ENCODE measurements around the gene CCDC134.
A peak's percentile ranks its signal among the peaks of the same experiment; 100 is the strongest.
"Not testable (repeated sequence)": the region's sequence is repeated elsewhere in the genome, so short reads cannot be mapped to it uniquely, and the experiment has no call there.

The CCDC134 gene

DNA sequence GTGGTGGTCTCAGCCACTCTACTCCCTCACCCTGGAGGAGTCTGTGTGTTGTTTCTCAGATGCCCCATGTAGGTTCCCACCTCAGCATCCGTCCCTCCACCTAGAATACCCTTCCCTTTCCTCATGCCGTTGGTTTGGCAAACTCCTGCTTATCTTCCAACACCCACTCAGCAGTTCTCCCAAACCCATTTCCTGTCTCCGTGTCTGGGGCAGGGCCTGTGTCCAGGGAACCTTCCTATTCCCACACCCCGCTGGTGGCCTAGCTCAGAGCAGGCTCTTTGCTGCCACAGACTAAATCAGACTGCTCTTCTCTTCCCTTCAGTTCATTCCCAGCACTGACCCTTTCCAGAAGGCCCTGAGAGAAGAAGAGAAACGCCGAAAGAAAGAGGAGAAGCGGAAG is 24.9 kb downstream of the CCDC134 start:
- DNase-seq, result no peak

DNA sequence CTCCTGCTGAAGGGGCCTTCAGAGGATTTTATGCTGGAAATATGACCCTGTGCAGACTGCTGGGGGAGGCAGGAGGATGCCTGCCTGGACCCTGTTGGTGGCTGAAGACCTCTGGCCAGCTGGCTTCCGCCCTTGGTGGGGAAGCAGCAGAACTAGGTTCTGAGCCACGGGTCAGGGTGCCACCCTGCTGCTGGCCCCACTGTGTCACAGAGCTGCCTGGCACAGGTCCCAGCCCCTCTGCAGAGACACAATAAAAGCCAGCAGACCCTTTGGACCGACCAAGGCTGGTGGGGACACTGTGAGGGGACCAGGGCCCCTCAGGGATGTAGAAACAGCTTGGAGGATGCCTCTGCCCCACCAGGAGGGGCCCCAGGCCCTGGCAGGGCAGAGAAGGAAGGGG is 25.5 kb downstream of the CCDC134 start:
- no peak for DNase-seq

DNA sequence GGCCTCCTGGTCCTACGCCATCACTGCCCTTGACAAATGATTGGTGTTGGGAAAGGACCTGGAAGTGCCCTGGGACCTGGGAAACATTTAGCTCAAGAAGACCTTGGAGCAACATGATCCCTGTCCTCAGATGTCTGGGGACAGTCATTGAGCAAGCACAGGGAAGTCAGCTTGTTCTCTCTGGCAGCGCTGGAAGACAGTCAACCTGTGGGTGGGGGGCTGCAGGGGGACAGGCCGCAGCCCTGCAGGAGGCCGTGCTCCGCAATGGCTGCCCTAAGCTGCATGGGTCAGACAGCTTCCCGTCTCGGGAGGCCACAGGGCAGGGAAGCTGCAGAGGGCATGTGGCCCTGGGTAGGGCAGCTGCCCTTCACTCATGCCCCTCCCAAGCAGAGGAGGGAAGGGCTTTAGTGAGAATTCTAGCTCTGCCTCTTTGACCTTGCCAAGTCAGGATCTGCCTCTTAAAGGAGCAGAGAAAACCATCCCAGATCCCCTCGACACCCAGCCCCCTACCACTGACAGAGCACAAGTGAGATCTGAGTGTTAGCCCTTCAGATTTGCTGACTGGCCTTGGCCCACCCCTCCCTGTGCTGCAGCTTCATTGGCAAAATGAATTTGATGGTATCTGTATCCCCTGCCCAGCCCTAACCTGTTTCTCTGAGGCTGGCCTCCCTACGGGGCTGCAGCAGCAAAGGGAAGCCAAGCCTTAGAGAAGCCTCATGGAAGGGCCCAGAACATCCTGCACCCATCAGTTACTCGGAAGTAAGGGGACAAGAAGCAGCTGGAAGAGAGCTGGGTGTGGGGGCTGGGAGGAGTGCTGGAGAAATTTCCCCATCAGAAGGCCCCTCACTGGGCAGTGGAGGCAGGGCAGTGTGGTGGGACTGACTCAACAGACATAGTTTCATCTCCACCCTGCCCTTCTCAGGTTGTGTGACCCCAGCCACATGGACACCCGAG is 26.2 kb downstream of the CCDC134 start:
- DNase-seq, result no peak

DNA sequence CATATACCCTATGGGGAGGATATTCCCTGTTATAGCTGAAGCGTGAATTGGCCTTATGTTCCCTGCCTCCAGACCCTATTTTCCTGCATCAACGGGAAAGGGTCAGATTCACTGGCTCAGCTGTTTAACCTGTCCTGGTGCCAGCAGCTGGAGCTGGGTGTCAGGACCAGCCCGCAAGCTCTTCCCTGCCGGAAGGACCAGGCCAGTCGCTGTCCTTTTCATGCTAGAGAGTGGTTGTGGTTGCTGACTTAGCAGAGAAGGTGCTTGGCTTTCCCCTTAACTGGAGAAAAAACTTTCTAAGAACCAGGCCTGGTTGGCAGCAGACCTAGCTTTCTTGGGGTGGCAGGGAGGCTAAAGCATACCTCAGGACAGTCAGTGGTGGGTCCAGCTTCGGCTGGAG is 27.2 kb downstream of the CCDC134 start:
- no peak for DNase-seq

DNA sequence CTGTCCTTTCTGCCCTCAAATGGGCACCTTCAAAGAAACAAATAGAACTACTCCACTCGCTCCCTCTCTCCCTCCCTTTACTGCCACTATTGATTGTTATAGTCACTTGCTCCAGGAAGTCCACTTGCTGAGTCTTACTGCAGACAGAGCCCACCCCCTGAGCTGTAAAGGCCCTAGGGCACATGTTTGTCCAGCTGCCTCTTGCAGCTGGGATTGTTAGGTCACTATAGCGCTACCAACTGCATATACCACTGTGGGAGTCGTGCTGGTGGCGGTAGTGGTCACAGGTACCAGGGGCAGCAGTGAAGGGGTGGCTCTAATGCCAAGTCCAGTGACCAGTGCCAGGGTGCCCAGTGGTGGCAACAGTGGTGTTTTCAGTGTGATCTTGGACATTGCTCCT is 28.0 kb downstream of the CCDC134 start:
- no peak for DNase-seq

DNA sequence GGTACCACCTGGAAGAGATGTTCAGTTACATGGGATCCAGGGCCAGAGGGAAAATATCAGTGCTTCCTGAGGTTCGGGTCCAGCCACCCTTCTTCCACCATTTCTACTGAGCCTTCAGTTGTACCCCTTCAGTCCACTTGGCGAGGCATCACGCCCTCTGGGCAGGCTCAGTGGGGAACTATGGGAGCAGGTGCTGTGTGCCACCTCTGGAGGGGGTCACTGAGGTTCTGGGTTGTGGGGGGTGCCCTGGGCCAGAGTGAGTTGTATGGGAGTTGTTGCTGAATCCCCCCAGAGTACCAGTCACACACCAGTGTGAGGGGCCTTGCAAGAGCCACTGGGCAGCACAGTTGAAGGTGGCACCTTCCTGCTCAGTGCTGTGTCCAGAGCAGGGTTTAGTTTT is 29.7 kb downstream of the CCDC134 start:
- DNase-seq, result no peak

DNA sequence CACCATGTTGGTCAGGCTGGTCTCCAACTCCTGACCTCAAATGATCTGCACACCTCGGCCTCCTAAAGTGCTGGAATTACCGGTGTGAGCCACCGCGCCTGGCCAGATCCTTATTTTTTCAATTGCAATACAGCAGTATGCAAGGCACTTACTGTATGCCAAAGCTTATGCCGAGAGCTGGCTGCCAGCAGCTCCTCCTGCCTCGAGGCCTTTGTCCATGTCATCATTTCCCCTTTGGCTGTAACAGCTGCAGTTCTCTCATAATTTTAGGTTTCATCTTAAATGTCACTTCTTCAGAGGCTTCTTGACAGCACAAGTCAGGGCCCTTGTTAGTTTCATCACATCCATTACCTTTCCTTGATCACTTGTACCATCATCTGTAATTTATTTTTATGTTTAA is 30.9 kb downstream of the CCDC134 start:
- DNase-seq, result no peak

DNA sequence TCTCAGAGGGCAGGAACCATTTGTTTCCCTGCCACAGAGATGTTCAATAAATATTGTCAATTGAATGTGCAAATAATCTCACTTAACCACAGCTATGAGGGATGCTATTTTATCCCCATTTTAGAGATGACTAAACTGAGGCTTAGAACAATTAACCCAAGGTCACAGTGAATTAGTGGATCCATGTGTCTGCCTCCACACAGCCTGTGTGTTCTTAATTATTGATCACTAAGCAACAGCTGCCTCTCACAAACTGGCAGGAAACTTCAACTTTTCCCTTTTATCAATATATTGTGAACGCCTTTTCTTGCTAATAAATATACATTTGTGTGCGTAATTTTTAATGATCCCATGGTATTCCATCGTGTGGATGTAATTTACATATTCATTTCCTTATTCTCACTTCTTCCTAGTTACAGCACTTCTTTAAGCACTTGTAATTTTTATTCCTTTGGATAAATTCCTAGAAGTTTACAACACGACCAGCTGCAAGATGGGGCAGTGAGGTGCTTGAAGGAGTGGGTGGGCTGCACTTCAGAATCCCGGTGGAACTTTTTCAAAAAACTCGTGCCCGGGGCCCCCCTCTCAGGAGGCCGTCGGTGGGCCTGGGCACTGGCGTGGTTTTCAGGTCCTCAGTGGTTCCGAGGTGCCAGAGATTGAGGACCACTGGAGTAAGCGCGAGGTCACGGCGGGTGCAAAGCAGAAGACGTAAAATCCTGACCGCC is 31.5 kb downstream of the CCDC134 start:
- DNase-seq, result no peak

DNA sequence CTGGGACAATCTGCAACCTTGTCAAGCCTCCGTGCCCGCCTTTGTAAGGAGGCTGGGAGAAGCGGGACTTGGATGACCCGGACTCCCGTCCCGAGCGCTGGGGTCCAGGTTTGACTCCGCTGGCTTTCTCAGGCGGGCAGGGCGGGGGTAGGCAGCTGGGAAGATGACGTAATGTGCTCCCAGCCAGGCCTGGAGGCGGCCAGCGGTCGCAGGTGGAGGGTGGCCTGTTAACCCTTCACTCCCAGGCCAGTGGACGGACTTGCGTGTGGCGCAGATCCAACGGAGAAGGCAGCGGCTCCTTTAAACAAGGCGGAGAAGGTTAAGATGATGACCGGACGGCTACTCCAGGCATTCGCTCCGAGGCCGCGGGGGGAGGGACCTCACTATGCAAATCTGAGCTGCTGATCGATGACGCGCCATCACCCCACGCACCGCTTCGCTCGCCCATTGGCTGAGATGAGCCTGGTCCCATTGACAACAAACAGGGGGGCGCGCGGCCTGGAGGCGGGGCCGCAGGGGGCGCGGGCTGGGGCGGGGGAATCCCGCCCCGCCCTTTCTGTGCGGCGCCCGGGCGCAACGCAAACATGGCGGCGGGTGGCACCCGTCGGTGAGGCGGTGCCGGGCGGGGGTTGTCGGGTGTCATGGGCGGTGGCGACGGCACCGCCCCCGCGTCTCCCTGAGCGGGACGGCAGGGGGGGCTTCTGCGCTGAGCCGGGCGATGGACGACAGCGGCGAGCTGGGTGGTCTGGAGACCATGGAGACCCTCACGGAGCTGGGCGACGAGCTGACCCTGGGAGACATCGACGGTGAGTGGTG is 32.3 kb downstream of the CCDC134 start, which contains the start of gene SREBF2:
Gene SREBF2 (plus strand): TSS at position 553 of the 816 bp plus-strand sequence. CDS start 166 bp downstream, at position 719.
- peak; percentile 99 for DNase-seq

DNA sequence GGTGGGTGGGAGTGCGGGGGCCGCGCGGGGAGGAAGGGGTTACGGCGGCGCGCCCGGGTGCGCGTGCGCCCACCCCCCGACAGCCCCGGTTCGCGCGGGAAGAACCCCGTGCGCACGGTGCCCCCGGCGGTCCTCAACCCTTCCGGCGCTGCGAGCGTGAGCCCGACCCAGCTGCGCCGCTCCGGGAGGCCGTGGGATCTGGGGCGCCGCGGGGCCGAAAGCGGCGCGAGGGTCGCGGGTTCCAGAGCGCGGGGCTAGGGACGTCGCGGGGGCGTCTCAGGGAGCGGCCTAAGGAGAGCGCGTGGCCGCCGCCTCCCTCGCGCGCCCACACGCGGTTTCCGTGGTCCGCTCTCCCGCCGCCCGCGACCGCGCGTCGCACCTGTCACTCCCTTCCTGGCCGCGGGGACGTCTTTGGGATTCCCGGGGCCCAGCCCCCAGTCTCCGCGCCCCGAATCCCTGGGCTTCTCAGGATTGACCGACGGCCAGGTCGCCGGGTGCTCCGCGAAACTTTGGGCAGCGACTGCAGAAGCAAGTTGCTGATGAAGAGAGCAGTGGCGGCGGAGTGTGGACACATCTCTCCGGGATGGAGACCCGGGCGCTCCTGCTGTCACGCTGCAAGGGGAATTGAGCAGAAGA is 33.0 kb downstream of the CCDC134 start:
- peak; percentile 52 for DNase-seq

DNA sequence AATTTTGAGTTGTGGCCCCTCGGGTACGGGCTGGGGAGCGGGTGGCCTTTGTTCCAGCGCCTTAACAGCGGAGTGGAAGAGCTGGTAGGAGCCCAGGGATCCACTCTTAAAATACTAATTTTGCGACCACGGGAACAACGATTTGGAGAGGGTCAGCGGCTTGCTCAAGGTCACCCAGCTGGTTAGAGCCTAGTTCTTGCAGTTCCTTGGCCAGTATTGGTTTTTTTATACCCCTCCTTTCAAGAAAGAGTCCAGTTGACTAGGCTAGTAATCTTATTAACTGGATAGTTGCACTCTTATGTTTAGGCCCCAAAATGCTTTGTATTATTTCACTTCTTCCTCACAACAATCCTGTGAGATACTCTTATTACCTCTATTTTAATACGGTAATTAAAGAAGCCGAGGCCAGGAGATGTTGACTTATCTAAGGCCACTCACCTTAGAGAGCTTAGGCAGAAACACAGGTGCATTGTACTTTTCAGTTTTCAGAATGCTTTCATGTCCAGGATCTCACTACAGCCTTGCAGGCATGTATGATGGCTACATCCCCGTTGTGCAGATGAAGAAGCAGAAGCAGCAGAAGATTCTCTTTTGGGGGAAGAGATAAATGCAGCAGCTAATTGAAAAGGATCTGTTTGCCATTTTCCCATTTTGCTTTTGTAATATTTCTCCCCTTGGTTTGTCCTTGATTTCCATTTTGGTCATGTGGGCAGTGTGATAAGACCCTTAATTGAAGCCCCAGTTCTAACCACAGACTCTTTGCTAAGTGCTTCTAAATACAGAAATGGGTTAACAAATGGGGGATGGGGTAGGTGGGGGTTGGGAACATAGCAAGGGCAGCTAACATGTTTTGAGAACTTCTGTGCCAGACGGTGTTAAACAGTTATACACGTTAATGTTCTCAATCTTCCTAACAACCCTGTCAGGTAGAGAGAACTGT is 33.8 kb downstream of the CCDC134 start:
- no peak for DNase-seq

DNA sequence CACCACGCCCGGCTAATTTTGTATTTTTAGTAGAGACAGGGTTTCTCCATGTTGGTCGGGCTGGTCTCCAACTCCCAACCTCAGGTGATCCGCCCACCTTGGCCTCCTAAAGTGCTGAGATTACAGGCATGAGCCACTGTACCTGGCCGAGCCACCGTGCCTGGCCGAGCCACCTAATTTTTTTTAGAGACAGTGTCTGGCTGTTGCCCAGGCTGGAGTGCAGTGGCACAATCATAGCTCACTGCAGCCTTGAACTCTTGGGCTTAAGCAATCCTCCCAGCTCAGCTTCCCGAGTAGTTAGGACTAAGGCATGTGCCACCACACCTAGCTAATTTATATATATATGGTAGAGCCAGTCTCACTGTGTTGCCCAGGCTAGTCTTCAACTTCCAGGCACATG is 35.0 kb downstream of the CCDC134 start:
- DNase-seq, result not testable (repeated sequence)

DNA sequence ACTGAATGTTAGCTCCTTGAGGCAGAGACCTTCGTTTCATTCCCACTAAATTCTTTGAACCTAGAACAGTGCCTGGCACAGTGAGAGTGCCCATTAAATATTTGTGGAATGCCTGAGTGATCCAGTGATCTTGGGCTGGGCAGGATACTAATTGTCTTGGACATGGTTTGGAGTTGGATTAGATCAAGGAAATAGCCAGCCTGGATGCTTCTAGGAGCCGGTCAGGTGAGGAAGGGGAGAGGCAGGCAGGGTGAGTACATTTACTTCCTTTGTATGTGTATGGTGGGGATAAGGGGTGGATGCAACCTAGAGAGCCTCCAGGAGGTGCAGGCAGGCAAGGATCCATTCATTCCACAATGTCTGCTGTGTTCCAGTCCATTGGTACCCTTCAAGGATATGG is 36.1 kb downstream of the CCDC134 start:
- DNase-seq, result no peak

DNA sequence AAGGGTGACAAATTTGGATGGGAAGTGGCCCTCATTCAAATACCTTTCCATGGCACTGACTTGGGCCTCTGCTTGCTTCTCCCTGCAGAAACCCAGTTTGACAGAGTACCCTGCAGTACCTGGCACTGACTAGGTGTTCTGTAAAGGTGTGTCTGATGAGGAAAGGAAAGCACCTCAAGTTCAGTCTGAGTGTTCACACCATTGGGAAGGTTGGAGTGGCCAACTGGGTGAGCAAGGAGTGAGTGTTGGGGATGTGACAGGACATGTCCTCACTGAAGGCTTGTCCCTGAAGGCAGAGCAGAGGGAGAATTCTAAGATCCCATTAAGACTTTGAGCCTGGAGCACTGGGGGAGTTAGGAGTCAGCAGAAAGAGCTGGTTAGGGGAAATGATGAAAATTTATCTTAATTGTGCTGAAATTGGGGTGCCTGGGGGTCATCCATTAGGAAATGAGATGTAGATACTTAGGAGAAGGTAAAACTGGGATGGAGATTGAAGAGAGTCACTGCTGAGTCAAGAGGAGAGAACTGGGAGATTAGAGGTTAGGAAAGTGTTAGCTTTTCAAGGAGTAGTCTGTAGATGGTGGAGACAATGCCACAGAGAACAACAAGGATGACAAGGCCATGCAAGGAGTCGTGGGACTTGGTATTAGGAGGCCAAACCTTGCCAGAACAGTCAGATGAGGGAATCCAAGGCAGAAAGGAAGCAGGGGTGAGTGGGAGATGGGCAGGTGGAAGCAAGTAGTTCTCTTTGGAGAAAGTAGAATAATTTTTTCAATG is 38.6 kb downstream of the CCDC134 start:
- no peak for DNase-seq

DNA sequence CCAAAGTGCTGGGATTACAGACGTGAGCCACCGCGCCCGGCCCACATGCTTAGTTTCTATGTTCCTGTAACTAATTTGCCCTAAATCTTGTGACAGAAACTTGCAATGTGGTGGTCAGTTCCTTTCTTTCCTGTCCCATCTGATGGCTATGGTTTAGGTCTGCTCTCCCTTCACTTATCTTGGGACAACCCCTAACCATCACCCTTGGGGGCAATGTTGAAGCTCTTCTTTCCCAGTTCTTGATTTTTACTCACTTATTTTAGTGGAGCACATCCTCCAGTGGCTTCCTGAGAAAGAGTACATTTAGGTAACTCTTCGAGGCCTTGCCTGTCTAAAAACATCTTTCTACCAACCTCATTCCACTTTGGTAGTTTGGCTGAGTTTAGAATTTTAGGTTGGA is 39.7 kb downstream of the CCDC134 start:
- no peak for DNase-seq

DNA sequence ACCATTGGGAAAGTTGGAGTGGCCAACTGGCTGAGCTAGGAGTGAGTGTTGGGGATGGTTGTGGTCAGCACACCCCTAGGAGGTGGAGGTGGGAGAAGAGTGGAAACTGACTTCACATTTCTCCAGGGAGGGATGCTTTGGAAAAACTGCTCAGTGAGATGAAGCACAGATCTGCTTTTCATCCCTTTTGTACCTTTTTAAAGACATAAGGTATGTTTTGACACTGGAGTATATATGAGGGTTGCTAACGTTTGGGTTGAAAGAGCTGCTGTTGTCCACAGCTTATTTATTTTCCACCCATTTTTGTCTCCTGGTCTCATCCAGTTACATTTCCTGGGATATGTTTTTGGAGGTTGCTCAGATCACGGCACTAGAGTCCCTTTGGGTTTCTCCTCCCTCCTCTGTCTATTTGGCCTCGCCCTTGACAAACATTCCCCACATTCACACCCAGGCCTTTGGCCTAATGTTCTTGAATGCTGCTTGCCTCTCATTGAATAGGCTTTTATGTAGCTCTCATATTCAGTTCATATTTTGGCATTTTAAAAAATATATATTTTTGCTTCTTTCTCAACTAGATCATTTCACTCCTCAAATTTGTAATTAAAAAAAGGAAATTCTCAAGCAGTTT is 40.7 kb downstream of the CCDC134 start:
- DNase-seq, result no peak

DNA sequence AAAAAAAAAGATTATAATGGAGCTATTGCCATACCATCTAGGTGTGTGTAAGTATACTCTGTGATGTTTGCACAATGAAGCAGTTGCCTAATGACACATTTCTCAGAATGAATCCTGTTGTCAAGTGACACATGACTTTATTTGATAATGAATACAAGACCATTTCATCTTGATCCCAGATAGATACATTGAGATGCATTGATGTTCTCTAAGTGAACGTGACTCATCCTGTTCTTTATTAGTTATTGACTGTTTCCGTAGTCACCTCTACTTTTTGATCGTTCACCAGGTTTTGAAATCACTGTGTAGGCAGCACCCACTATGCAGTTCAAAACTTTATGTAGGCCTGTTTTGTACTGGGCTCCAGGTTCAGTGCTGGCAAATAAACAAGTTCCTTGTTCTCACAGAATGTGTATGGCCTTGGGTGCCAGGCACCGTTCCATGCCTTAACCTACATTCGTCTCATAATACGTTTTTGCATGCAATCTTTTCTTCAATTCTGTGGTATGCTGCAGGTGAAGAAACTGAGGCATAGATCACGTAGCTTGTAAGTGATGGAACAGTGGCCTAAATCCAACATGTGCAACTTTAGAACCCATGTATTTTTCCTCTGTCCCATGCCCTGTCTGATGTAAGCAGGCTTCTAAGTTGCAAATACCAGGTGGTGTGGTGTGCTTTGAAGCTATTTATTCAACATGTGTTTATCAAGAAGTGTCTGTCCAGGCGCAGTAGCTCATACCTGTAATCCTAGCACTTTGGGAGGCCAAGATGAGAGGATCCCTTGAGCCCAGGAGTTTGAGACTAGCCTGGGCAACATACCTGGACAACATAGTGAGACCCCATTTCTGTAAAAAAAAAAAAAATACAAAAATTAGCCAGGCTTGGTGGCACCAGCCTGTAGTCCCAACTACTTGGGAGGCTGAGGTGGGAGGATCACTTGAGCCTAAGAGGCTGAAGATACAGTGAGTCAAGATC is 42.8 kb downstream of the CCDC134 start:
- DNase-seq, result peak; percentile 32

DNA sequence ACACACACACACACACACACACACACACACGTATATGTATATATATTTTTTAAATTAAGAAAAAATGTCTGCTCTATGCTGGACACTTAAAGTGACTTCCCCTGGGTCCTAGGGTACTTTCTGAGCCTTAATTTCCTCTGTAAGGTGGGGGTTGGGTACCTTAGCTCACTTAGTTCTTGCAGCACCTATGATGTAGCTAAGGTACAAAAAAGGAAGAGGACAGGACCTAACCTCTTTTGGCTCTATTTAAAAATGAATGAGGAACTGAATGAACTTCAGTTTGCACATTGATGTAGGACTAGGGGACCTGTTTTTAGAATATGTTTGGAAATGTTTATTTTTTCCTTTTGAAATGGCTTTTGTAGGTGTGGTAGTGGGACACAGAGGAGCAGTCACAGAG is 43.6 kb downstream of the CCDC134 start:
- no peak for DNase-seq

DNA sequence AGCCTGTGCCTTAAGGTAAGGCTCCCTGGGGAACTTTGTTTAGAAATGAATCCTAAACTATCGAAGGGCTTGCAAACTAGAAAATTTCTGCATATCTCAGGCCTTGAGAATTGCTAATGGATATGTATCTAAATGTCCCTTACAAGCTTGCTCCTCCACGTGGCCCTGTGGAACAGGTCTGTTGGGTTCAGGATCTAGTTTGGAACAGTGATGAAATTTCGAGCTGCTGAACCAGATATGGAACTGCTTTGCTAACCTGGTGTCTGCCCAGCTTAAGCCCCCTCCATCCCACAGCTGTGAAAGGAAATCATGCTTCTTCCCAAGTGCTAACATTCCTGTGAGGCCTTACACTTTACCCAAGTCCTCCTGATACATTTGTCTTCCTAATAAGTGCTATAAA is 44.0 kb downstream of the CCDC134 start:
- DNase-seq, result no peak
